8988T (cell line): ENCODE data around the gene ZNF865.

Experiments used
- DNase-seq: peaks from one replicate; pipeline ENCODE4 v3.0.0; 2011

Gene ZNF865

DNA sequence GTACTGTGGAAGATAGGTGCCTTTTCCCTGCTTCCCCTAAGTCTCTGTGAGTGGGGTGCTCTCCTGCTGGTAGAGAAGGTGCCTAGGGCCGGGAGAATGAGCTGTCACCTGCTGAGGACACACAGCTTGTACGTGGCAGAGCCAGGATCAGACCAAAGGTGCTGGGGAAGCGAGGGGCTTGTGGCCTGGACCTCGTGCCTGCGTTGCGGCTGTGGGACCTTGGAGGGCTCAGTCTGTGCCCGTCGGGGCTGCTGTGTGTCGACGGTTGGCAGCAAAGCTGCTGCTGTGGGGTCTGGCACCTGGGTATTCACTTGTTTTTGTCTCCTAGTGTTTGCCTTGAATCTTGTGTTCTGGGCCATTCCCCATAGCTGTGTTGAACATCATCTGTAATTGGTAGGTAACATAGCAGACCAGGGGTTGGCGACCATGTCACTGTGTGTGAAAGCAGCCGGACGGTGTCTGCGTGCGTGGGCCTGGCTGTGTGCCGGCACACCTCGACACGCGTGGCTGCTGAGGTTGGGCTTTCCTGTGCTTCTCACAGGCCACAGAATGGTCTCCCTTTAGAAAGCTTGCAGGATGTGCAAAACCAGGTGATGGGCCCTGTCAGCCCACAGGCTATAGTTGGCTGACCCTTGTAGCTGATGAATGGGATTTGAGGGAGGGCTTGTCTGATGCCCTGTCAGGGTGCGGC lies 58.5 kb downstream of the ZNF865 start:
- DNase-seq, result no peak

DNA sequence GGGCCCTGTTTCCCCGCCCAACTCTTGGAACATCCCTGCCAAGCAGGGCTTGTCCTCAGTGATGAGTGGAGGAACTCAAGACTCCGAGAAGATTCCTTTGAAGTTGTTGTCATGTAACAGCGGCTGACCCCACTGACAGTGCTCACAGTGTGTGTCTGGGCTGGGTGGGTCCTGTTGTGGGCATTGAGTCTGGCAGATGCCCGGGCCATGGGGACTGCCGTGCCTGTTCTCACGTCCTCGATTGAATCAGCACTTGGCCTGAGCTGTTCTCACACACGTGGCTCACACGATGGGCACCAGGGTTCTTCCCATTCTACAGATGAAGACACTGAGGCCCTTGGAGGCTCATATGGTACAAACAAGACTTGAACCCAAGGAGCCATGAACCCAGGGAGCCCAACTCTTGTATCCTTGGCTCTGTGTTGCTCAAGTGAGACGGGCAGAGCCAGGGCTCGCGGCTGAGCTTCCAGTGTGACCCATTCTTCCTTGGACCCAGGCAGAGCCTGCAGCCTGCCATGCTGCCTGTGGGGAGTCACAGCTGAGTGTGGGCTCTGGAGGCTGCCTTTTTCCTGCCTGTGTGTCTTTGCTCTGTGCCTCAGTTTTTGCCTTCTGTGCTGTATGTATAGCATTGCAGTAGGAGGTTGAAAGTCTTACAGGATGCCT lies 61.0 kb downstream of the ZNF865 start:
- DNase-seq, result no peak
